Muscle of leg (tissue), 11 donors: ENCODE results near the gene PHLDA3. TPM values are rescaled to one million over a fixed set of nuclear protein-coding genes. Genes with fewer than 3 reads are reported as not detected.

Source experiments
- DNase-seq: peaks from one replicate; pipeline ENCODE4 v3.0.0; 2013
- H3K27ac ChIP-seq: one replicate; pipeline ENCODE4 v1.5.1; 2013; ENCODE audit warnings: mild to moderate bottlenecking, low read length, control low read depth
- H3K27me3 ChIP-seq: one replicate; pipeline ENCODE4 v1.6.1; 2013; ENCODE audit warnings: low read length; ENCODE audit not compliant: control insufficient read depth, insufficient read depth
- H3K36me3 ChIP-seq: one replicate; pipeline ENCODE4 v1.6.1; 2013; ENCODE audit warnings: low read length; ENCODE audit not compliant: control insufficient read depth, insufficient read depth
- H3K4me1 ChIP-seq: one replicate; pipeline ENCODE4 v1.6.1; 2013; ENCODE audit warnings: low read length; ENCODE audit not compliant: control insufficient read depth, insufficient read depth
- H3K4me3 ChIP-seq: one replicate; pipeline ENCODE4 v1.5.1; 2013; ENCODE audit warnings: low read length, control low read depth
- H3K9me3 ChIP-seq: replicated peaks from 2 replicates; pipeline ENCODE4 v1.6.1; 2013; ENCODE audit warnings: low read depth, low read length; ENCODE audit not compliant: control insufficient read depth
- WGBS: methylation state at CpG from one replicate; pipeline ENCODE4 v1.1.5; 2013; ENCODE audit warnings: missing lambda C conversion rate; ENCODE audit not compliant: insufficient coverage; 5-methylcytosine and 5-hydroxymethylcytosine counted together
- polyA plus RNA-seq, 8 donors: library from polyadenylated mRNA; unstranded; fragments of 120-200 nt; gene quantifications; one replicate each; pipeline versions ENCODE4 v1.2.1 to v1.2.3, GENCODE V29; 2013; ENCODE audit warnings: inconsistent platforms in 1 of 8, low replicate concordance in 1 of 8; ENCODE audit not compliant: insufficient read length in 8 of 8, insufficient read depth in 1 of 8
- total RNA-seq: library from RNA; stranded (reverse); fragments of 120-200 nt; gene quantifications from one replicate; pipeline ENCODE4 v1.2.4, GENCODE V29; 2013

PHLDA3 gene
- total and polyA plus RNA-seq, 9 donors: 12.6 to 29.0 (median 20.8) TPM

GRCh38 chr1:201511941-201512539 lies 43.1 kb upstream of the PHLDA3 start:
- DNase-seq: peak; percentile 89
- peaks cover 25% of the 10 kb centered on the region for H3K4me1 ChIP-seq
- H3K36me3 ChIP-seq: no peaks in the 10 kb centered on the region
- H3K27ac ChIP-seq: peak overlapping the region; percentile 82
- 17% methylated on average over 5 of the region's 6 CpGs for WGBS
- no peak overlapping the region for H3K4me3 ChIP-seq
- H3K9me3 ChIP-seq: no peaks in the 10 kb centered on the region
- no peaks in the 10 kb centered on the region for H3K27me3 ChIP-seq

GRCh38 chr1:201511396-201511940 lies 42.5 kb upstream of the PHLDA3 start:
- 60% methylated on average over 2 of the region's 6 CpGs for WGBS
- peaks cover 28% of the 10 kb centered on the region for H3K4me1 ChIP-seq
- no peaks in the 10 kb centered on the region for H3K9me3 ChIP-seq
- no peaks in the 10 kb centered on the region for H3K36me3 ChIP-seq
- H3K4me3 ChIP-seq: no peak overlapping the region
- DNase-seq: peak; percentile 57
- H3K27ac ChIP-seq: peak overlapping the region; percentile 82
- H3K27me3 ChIP-seq: no peaks in the 10 kb centered on the region

- peaks cover 34% of the 10 kb centered on the region for H3K4me1 ChIP-seq
- WGBS: no CpG with 5 or more reads among the region's 1 CpG
- H3K27me3 ChIP-seq: no peaks in the 10 kb centered on the region
- H3K9me3 ChIP-seq: no peaks in the 10 kb centered on the region
- no peak overlapping the region for H3K4me3 ChIP-seq
- no peak overlapping the region for H3K27ac ChIP-seq
- H3K36me3 ChIP-seq: no peaks in the 10 kb centered on the region
- DNase-seq: no peak
These were observed 41.7 kb upstream of the PHLDA3 start for GRCh38 chr1:201510734-201511133.

- no peaks in the 10 kb centered on the region for H3K27me3 ChIP-seq
- no peak overlapping the region for H3K4me3 ChIP-seq
- H3K4me1 ChIP-seq: peaks cover 44% of the 10 kb centered on the region
- no peak for DNase-seq
- H3K36me3 ChIP-seq: no peaks in the 10 kb centered on the region
- no peaks in the 10 kb centered on the region for H3K9me3 ChIP-seq
- no peak overlapping the region for H3K27ac ChIP-seq
- 100% methylated on average over 1 of the region's 2 CpGs for WGBS
These were observed 40.8 kb upstream of the PHLDA3 start for GRCh38 chr1:201509601-201510374.

- Histone ChIP-seq H3K9me3 (no peaks in the 10 kb centered on the region), H3K36me3 (no peaks in the 10 kb centered on the region), H3K4me3 (no peak overlapping the region), H3K4me1 (peaks cover 50% of the 10 kb centered on the region), H3K27ac (no peak overlapping the region), H3K27me3 (no peaks in the 10 kb centered on the region)
- WGBS: no CpG with 5 or more reads among the region's 2 CpGs
- DNase-seq: no peak
These were observed 39.8 kb upstream of the PHLDA3 start for GRCh38 chr1:201508809-201509208.

- Histone ChIP-seq H3K4me1 (peaks cover 53% of the 10 kb centered on the region), H3K4me3 (peak overlapping the region; percentile 58), H3K27me3 (no peaks in the 10 kb centered on the region), H3K27ac (peak overlapping the region; percentile 75), H3K9me3 (no peaks in the 10 kb centered on the region), H3K36me3 (no peaks in the 10 kb centered on the region)
- DNase-seq: no peak
- 39% methylated on average over 9 of the region's 11 CpGs for WGBS
These were observed 38.3 kb upstream of the PHLDA3 start for GRCh38 chr1:201507360-201507675.

GRCh38 chr1:201506557-201507359 lies 37.8 kb upstream of the PHLDA3 start, which contains the start of gene CSRP1:
CSRP1 (minus strand) TSS chr1:201507123; CDS start chr1:201496303, 10,820 bp downstream.
- H3K36me3 ChIP-seq: no peaks in the 10 kb centered on the region
- H3K4me3 ChIP-seq: peak within 1 kb of the TSS; percentile 58
- no peaks in the 10 kb centered on the region for H3K27me3 ChIP-seq
- H3K9me3 ChIP-seq: no peaks in the 10 kb centered on the region
- H3K27ac ChIP-seq: peak within 1 kb of the TSS; percentile 87
- peaks cover 51% of the 10 kb centered on the region for H3K4me1 ChIP-seq
- 3% methylated on average over 71 of the region's 71 CpGs for WGBS
- peak; percentile 90 for DNase-seq

- Histone ChIP-seq H3K27ac (peak overlapping the region; percentile 87), H3K27me3 (no peaks in the 10 kb centered on the region), H3K9me3 (no peaks in the 10 kb centered on the region), H3K36me3 (no peaks in the 10 kb centered on the region), H3K4me1 (peaks cover 51% of the 10 kb centered on the region), H3K4me3 (peak overlapping the region; percentile 58)
- WGBS: 40% methylated on average over 1 of the region's 3 CpGs
- no peak for DNase-seq
These were observed 37.1 kb upstream of the PHLDA3 start for GRCh38 chr1:201506092-201506491.

- no peaks in the 10 kb centered on the region for H3K36me3 ChIP-seq
- peak; percentile 54 for DNase-seq
- H3K4me1 ChIP-seq: peaks cover 55% of the 10 kb centered on the region
- no peaks in the 10 kb centered on the region for H3K9me3 ChIP-seq
- H3K4me3 ChIP-seq: no peak overlapping the region
- 50% methylated on average over 1 of the region's 4 CpGs for WGBS
- H3K27ac ChIP-seq: peak overlapping the region; percentile 87
- no peaks in the 10 kb centered on the region for H3K27me3 ChIP-seq
These were observed 36.5 kb upstream of the PHLDA3 start for GRCh38 chr1:201505503-201505890.
